SJCRH30 (cell line): ENCODE results near the gene OR4D9. TPM values are rescaled to one million over a fixed set of nuclear protein-coding genes. Genes with fewer than 3 reads are reported as not detected.
A peak's percentile ranks its signal among the peaks of the same experiment; 100 is the strongest.
"Not testable (repeated sequence)": the region's sequence is repeated elsewhere in the genome, so short reads cannot be mapped to it uniquely, and the experiment has no call there.

Experiments
- DNase-seq, 2 experiments: peaks; one replicate each; pipeline ENCODE4 v3.0.0-alpha.2; 2015 to 2020
- H3K27ac ChIP-seq: fragments of 250-450 bp; sonication (Bioruptor Pico); 2 replicates; pipeline ENCODE4 v1.5.1; 2020; ENCODE audit warnings: mild to moderate bottlenecking, moderate library complexity
- H3K27me3 ChIP-seq: fragments of 250-450 bp; sonication (Bioruptor Pico); 2 replicates; pipeline ENCODE4 v1.5.1; 2020; ENCODE audit warnings: mild to moderate bottlenecking, moderate library complexity
- H3K36me3 ChIP-seq: fragments of 250-450 bp; sonication (Bioruptor Pico); 2 replicates; pipeline ENCODE4 v1.5.1; 2020; ENCODE audit warnings: mild to moderate bottlenecking, moderate library complexity
- H3K4me1 ChIP-seq: fragments of 250-450 bp; sonication (Bioruptor Pico); 2 replicates; pipeline ENCODE4 v1.5.1; 2020; ENCODE audit warnings: mild to moderate bottlenecking, moderate library complexity
- H3K4me3 ChIP-seq: fragments of 250-450 bp; sonication (Bioruptor Pico); 2 replicates; pipeline ENCODE4 v1.5.1; 2020; ENCODE audit warnings: mild to moderate bottlenecking, moderate library complexity
- H3K9me3 ChIP-seq: fragments of 250-450 bp; sonication (Bioruptor Pico); replicated peaks from 2 replicates; pipeline ENCODE4 v1.5.1; 2020; ENCODE audit warnings: mild to moderate bottlenecking, moderate library complexity
- total RNA-seq: library from RNA; depleted of rRNA; stranded (reverse); fragments of >200 nt; shearing (Covaris generic); gene quantifications from 2 replicates; pipeline ENCODE4 v1.2.3, GENCODE V29; 2014

The OR4D9 gene
- total RNA-seq, 1 experiment from 2014 or later: not detected

GRCh38 chr11:59542142-59542810, 30.9 kb downstream of the OR4D9 start:
- no peak overlapping the region for H3K4me3 ChIP-seq
- no peaks in the 10 kb centered on the region for H3K27me3 ChIP-seq
- no peak overlapping the region for H3K27ac ChIP-seq
- no peaks in the 10 kb centered on the region for H3K4me1 ChIP-seq
- H3K9me3 ChIP-seq: no peaks in the 10 kb centered on the region
- no peak for DNase-seq
- no peaks in the 10 kb centered on the region for H3K36me3 ChIP-seq

DNA sequence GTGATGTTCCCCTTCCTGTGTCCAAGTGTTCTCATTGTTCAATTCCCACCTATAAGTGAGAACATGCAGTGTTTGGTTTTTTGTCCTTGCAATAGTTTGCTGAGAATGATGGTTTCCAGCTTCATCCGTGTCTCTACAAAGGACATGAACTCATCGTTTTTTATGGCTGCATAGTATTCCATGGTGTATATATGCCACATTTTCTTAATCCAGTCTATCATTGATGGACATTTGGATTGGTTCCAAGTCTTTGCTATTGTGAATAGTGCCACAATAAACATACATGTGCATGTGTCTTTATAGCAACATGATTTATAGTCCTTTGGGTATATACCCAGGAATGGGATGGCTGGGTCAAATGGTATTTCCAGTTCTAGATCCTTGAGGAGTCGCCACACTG, 32.4 kb downstream of the OR4D9 start:
- not testable (repeated sequence) for H3K36me3 ChIP-seq, DNase-seq, H3K27ac ChIP-seq, H3K9me3 ChIP-seq, H3K4me1 ChIP-seq, H3K4me3 ChIP-seq, H3K27me3 ChIP-seq

GRCh38 chr11:59544869-59545178, 33.5 kb downstream of the OR4D9 start:
- no peaks in the 10 kb centered on the region for H3K9me3 ChIP-seq
- no peak overlapping the region for H3K4me3 ChIP-seq
- DNase-seq: no peak
- no peaks in the 10 kb centered on the region for H3K27me3 ChIP-seq
- H3K4me1 ChIP-seq: no peaks in the 10 kb centered on the region
- H3K36me3 ChIP-seq: no peaks in the 10 kb centered on the region
- H3K27ac ChIP-seq: no peak overlapping the region

DNA sequence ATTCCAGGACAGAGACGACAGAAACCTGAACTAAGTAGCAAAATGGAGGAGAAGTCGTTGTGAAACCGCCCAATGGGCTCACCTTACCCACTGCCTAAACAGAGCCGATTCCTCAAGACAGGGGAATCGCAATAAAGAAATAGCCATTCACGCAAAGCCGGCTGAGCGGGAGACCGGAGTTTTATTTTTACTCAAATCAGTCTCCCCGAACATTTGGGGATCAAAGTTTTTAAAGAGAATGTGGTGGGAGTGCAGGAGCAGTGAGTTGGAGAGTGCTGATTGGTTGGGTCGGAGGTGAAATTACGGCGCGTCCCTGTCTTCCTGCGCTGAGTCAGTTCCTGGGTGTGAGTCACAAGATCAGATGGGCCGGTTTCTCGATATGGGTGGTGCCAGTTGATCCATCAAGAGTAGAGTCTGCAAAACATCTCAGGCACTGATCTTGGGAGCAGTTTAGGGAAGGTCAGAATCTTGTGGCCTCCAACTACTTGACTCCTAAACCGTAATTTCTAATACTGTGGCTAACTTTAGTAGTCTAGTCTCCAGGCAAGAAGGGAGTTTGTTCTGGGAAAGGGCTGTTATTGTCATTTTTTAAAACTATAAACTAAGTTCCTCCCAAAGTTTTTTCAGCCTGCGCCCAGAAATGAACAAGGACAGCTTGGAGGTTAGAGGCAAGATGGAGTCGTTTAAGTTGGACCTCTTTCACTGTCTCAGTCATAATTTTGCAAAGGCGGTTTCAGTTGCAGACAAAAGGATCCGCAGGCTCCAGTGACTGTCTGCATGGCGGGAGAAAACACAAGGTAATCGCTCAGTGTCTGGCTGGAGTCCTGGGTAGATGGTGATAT, 34.1 kb downstream of the OR4D9 start:
- Histone ChIP-seq H3K4me3 (no peak overlapping the region), H3K36me3 (no peaks in the 10 kb centered on the region), H3K4me1 (no peaks in the 10 kb centered on the region), H3K27me3 (no peaks in the 10 kb centered on the region), H3K27ac (no peak overlapping the region), H3K9me3 (no peaks in the 10 kb centered on the region)
- DNase-seq: no peak

GRCh38 chr11:59547605-59548308, 36.4 kb downstream of the OR4D9 start:
- H3K27me3 ChIP-seq, DNase-seq, H3K27ac ChIP-seq, H3K4me1 ChIP-seq, H3K9me3 ChIP-seq, H3K36me3 ChIP-seq, H3K4me3 ChIP-seq: not testable (repeated sequence)

DNA sequence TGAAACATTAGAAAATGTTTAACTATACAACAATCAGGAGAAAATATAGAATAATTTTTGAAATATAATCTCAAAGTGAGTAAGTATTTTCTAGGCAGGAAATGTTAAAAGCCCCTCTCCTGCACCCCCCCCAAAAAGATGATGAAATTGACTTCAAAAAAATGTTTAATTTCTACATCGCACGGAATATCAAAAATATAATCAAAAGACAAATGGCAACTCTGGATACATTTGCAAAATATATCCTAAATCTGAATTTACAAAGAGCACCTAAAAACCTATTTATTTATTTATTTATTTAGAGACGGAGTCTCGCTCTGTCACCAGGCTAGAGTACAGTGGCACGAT, 36.9 kb downstream of the OR4D9 start:
- DNase-seq: no peak

GRCh38 chr11:59550368-59550841, 39.1 kb downstream of the OR4D9 start:
- H3K27me3 ChIP-seq: no peaks in the 10 kb centered on the region
- peak overlapping the region; percentile 65 for H3K4me3 ChIP-seq
- DNase-seq: peak; percentile 92 to 95
- peak overlapping the region; percentile 59 for H3K27ac ChIP-seq
- H3K4me1 ChIP-seq: no peaks in the 10 kb centered on the region
- H3K9me3 ChIP-seq: no peaks in the 10 kb centered on the region
- no peaks in the 10 kb centered on the region for H3K36me3 ChIP-seq

More for the DNA sequence above, 36.9 kb downstream of the OR4D9 start:
- Histone ChIP-seq H3K36me3 (no peaks in the 10 kb centered on the region), H3K9me3 (no peaks in the 10 kb centered on the region), H3K27me3 (no peaks in the 10 kb centered on the region), H3K4me1 (no peaks in the 10 kb centered on the region), H3K4me3 (peak overlapping the region; percentile 65; the same call in 1 of the 2 replicates), H3K27ac (no peak overlapping the region)

DNA sequence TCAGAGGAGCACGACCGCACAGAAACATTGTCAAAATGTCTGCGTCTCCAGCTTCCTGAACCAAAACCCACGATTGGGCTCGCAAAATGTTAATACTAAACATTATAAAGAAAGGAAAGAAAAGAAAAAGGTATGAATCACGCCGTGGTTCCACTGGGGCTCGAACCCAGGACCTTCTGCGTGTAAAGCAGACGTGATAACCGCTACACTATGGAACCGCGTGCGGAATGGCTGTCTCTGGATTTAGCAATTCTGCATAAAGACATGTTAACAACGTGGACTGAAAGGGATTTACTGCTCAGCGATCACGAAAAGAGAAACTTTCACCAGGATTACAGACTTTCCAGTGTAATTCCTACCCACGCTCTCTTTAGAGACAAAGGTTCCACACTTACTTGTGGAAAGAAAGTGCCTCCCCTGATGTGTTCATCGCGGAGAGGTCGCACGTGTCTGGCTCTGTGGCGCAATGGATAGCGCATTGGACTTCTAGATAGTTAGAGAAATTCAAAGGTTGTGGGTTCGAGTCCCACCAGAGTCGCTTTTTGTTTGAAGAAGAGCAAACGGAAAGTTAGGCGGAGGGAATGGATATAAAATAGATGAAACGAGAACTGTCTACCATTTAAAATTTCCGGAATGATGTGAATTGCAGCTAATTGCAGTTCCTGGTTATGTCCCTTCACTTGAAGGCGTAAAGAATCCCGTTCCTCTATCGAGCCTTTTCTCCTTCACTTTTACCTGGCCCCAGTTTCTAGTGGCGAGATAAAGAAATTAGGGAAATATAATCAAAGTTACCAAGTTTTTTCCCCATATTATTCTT, 39.7 kb downstream of the OR4D9 start:
- Histone ChIP-seq H3K4me3 (peak overlapping the region; percentile 65), H3K27me3 (no peaks in the 10 kb centered on the region), H3K27ac (peak overlapping the region; percentile 59), H3K36me3 (no peaks in the 10 kb centered on the region), H3K4me1 (no peaks in the 10 kb centered on the region), H3K9me3 (no peaks in the 10 kb centered on the region)
- peak; percentile 88 to 93 for DNase-seq

DNA sequence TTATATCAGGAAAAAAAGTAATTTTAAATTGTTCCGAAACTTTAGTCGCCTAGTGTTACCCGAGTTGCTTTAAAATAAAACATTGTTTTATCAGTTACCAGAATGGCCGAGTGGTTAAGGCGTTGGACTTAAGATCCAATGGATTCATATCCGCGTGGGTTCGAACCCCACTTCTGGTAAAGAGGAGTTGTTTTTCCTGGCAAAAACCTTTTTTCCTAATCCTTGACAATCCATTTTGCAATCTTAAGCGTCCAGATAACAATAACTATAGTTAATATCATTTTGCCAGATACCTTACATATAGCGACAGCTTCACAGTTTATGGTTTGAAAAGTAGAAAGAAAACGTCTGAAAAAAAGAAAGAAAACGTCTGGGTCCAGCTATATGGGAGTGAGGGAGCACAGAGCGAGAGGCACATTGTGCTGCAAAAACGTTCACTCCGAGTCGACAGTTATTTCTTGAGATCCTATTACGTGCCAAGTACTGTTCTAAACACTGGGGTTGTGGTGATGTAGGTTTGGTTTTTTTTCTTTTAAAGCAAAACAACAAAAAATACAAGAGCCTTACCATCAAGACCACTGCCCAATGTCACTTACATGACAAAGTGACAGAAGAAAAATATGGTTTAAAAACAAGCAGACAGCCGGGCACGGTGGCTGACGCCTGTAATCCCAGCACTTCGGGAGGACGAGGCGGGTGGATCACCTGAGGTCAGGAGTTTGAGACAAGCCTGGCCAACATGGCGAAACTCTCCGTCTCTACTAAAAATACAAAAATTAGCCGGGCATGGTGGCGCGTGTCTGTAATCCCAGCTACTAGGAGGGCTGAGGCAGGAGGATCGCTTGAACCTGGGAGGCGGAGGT, 40.6 kb downstream of the OR4D9 start:
- H3K9me3 ChIP-seq: no peaks in the 10 kb centered on the region
- no peaks in the 10 kb centered on the region for H3K36me3 ChIP-seq
- no peaks in the 10 kb centered on the region for H3K4me1 ChIP-seq
- H3K4me3 ChIP-seq: peak overlapping the region; percentile 65
- H3K27ac ChIP-seq: peak overlapping the region; percentile 59
- DNase-seq: peak; percentile 62 to 78
- H3K27me3 ChIP-seq: no peaks in the 10 kb centered on the region

- Histone ChIP-seq H3K4me1 (no peaks in the 10 kb centered on the region), H3K27ac (no peak overlapping the region), H3K4me3 (no peak overlapping the region), H3K27me3 (no peaks in the 10 kb centered on the region), H3K36me3 (no peaks in the 10 kb centered on the region), H3K9me3 (no peaks in the 10 kb centered on the region)
- no peak for DNase-seq
Observed at GRCh38 chr11:59552844-59553243, 41.5 kb downstream of the OR4D9 start.

- Histone ChIP-seq H3K4me1 (no peaks in the 10 kb centered on the region), H3K27me3 (no peaks in the 10 kb centered on the region), H3K4me3 (no peak overlapping the region), H3K27ac (no peak overlapping the region), H3K36me3 (no peaks in the 10 kb centered on the region), H3K9me3 (no peaks in the 10 kb centered on the region)
- no peak for DNase-seq
Observed at GRCh38 chr11:59553323-59553722, 42.0 kb downstream of the OR4D9 start.

GRCh38 chr11:59555601-59556114, 44.3 kb downstream of the OR4D9 start:
- DNase-seq: peak in 1 of 2 experiments; percentile 23
- no peaks in the 10 kb centered on the region for H3K4me1 ChIP-seq
- H3K4me3 ChIP-seq: peak overlapping the region; percentile 65
- H3K27ac ChIP-seq: peak overlapping the region; percentile 54
- no peaks in the 10 kb centered on the region for H3K9me3 ChIP-seq
- no peaks in the 10 kb centered on the region for H3K36me3 ChIP-seq
- no peaks in the 10 kb centered on the region for H3K27me3 ChIP-seq

- DNase-seq: peak; percentile 78 to 91
- no peaks in the 10 kb centered on the region for H3K27me3 ChIP-seq
- H3K36me3 ChIP-seq: no peaks in the 10 kb centered on the region
- H3K9me3 ChIP-seq: no peaks in the 10 kb centered on the region
- H3K27ac ChIP-seq: peak overlapping the region; percentile 54
- peak overlapping the region; percentile 65 for H3K4me3 ChIP-seq
- no peaks in the 10 kb centered on the region for H3K4me1 ChIP-seq
Observed at GRCh38 chr11:59556115-59556916, 45.0 kb downstream of the OR4D9 start.
